ENCODE results near the gene ICOS. TPM values are rescaled to one million over a fixed set of nuclear protein-coding genes. Genes with fewer than 3 reads are reported as not detected.

The ICOS gene
- total and polyA plus RNA-seq, 11 donors = 0.04 to 0.85 (median 0.27) TPM; not detected in 8

DNA sequence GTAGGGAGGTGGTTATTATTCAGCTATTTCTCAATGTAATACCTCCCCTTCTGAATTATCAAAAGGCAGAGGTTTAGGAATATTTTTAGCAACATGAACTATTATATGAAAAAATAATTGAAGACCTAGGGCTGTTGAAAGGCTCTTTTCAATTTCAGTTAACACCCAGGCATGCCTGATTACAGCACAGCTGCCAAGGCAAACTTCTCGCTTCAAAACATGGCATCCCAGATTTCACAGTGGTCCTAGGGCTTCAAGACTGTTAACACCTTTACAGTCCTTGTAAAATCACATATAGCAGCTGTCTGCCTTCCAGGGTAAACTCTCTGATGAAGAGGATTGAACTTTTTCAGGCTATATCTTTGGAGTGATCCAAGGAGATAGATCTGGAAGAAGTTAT, 45.8 kb upstream of the ICOS start:
- H3K4me1 ChIP-seq = peaks cover 0 to 31% (median 1%) of the 10 kb centered on the region in 12 donors
- WGBS, 4 donors = 42 to 52% (median 49%) methylated on average over 1 of the region's 1 CpG
- ATAC-seq (no peak), DNase-seq (no peak)
- no peak overlapping the region for H3K4me3 ChIP-seq
- no peak for TF ChIP-seq POLR2A (IDR thresholded peaks at IDR 0.05)
- TF ChIP-seq, protein P1, sequence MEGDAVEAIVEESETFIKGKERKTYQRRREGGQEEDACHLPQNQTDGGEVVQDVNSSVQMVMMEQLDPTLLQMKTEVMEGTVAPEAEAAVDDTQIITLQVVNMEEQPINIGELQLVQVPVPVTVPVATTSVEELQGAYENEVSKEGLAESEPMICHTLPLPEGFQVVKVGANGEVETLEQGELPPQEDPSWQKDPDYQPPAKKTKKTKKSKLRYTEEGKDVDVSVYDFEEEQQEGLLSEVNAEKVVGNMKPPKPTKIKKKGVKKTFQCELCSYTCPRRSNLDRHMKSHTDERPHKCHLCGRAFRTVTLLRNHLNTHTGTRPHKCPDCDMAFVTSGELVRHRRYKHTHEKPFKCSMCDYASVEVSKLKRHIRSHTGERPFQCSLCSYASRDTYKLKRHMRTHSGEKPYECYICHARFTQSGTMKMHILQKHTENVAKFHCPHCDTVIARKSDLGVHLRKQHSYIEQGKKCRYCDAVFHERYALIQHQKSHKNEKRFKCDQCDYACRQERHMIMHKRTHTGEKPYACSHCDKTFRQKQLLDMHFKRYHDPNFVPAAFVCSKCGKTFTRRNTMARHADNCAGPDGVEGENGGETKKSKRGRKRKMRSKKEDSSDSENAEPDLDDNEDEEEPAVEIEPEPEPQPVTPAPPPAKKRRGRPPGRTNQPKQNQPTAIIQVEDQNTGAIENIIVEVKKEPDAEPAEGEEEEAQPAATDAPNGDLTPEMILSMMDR (IDR thresholded peaks at IDR 0.05) = no peak
- no peaks in the 10 kb centered on the region for H3K27me3 ChIP-seq
- H3K36me3 ChIP-seq = no peaks in the 10 kb centered on the region
- no peak overlapping the region for H3K27ac ChIP-seq
- no peaks in the 10 kb centered on the region for H3K9me3 ChIP-seq
- intact Hi-C loops (cut with DNase I) = no loop called here

DNA sequence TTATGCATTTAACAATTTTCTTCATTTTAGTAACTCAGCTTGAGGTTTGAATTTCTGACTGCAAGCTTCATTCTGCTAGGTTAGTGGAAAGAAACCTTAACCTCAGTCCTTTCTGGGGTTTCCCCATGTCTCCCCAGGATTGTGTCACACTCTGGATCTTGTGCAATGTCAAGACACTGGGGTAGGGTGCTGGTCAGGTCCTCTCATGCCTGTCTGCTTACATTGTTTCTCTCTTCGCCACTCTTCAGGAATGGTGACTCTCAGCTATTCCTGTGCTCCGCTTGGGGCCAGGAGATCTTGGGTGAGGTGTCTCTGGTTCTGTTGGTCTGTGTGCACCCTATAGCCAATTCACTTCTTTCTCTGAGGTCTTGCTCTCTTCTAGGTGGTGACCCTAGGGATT, 45.1 kb upstream of the ICOS start:
- no peak overlapping the region for H3K4me3 ChIP-seq
- intact Hi-C loops (cut with DNase I) = no loop called here
- H3K27me3 ChIP-seq = no peaks in the 10 kb centered on the region
- DNase-seq (no peak), ATAC-seq (peak in 1 of 4 donors; percentile 48)
- WGBS, 4 donors = 95 to 97% (median 95%) methylated on average over 2 of the region's 2 CpGs
- H3K27ac ChIP-seq = peak overlapping the region in 1 of 12 donors; percentile 33
- TF ChIP-seq, protein P1 (IDR thresholded peaks at IDR 0.05) = no peak
- no peak for TF ChIP-seq POLR2A (IDR thresholded peaks at IDR 0.05)
- H3K9me3 ChIP-seq = no peaks in the 10 kb centered on the region
- H3K36me3 ChIP-seq = no peaks in the 10 kb centered on the region
- peaks cover 0 to 27% (median 1%) of the 10 kb centered on the region in 12 donors for H3K4me1 ChIP-seq

DNA sequence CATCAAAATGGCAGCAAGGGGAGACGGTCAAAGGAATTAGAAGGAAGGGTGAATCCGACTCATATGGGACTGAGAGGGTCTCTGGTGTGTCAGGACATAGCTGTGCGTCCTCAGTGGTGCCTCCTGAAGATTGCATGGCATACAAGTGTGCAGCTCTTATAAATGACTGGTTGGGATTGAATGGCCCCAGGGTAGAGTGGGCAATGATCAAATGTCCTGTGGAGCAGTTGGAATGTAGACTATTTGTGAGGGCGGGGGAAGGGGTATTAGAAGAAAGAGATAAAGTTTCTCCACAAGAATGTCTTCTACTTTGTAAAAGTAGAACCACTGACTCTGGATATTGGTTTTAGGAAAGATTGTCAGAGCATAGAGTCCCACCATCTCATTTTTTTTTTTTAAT, 44.4 kb upstream of the ICOS start:
- no peaks in the 10 kb centered on the region for H3K9me3 ChIP-seq
- no peak overlapping the region for H3K4me3 ChIP-seq
- DNase-seq (no peak), ATAC-seq (no peak)
- H3K4me1 ChIP-seq = peaks cover 0 to 28% (median under 1%) of the 10 kb centered on the region in 12 donors
- H3K36me3 ChIP-seq = no peaks in the 10 kb centered on the region
- H3K27ac ChIP-seq = no peak overlapping the region
- H3K27me3 ChIP-seq = no peaks in the 10 kb centered on the region
- TF ChIP-seq, protein P1 (IDR thresholded peaks at IDR 0.05) = no peak
- no peak for TF ChIP-seq POLR2A (IDR thresholded peaks at IDR 0.05)
- 94 to 97% (median 95%) methylated on average over 4 of the region's 4 CpGs for WGBS, 4 donors
- intact Hi-C loops (cut with DNase I) = no loop called here

DNA sequence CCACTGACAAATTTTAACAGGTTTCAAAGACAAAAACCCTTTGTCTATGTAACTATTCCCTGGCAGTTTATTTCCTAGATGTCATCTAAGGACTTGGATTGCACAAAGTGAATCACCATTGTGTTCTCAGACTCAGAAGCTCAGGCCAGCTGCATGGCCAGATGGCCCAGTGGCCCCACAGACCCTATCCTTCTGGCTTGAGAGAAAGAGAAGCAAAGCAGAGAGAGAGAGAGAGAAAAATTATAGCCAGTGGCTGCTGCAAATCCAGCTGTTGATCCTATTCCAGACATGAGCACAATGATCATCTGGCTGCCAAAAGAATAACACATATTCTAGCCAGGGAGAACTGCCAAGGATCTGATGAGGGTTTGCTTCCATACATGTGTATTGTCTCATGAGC, 43.2 kb upstream of the ICOS start:
- H3K4me3 ChIP-seq = no peak overlapping the region
- intact Hi-C loops (cut with DNase I) = no loop called here
- no peaks in the 10 kb centered on the region for H3K27me3 ChIP-seq
- no peak for TF ChIP-seq POLR2A (IDR thresholded peaks at IDR 0.05)
- TF ChIP-seq, protein P1 (IDR thresholded peaks at IDR 0.05) = no peak
- DNase-seq = peak; percentile 32 to 71 (median 57)
- H3K36me3 ChIP-seq = no peaks in the 10 kb centered on the region
- peaks cover 0 to 32% (median 0%) of the 10 kb centered on the region in 12 donors for H3K4me1 ChIP-seq
- H3K9me3 ChIP-seq = no peaks in the 10 kb centered on the region
- peak overlapping the region in 5 of 12 donors; percentile 15 to 69 (median 25) for H3K27ac ChIP-seq
- peak; percentile 46 to 93 (median 88) for ATAC-seq
